ENCODE data around the gene TARP.

The TARP gene

GRCh38 chr7:38316733-38317360, 43.4 kb upstream of the TARP start:
- no peak for TF ChIP-seq REST (IDR thresholded peaks at IDR 0.05; ENCODE audit: low read depth)
- TF ChIP-seq EP300 (IDR thresholded peaks at IDR 0.05; ENCODE audit: borderline replicate concordance) = no peak
- TF ChIP-seq TAF1 (IDR thresholded peaks at IDR 0.05; ENCODE audit: low read depth) = no peak
- TF ChIP-seq TEAD4 (IDR thresholded peaks at IDR 0.05) = no peak
- TF ChIP-seq RAD21 (IDR thresholded peaks at IDR 0.05; ENCODE audit: low read depth) = no peak
- no peak for TF ChIP-seq CREB1 (IDR thresholded peaks at IDR 0.05; ENCODE audit: low read depth)
- no peak for TF ChIP-seq FOXM1 (IDR thresholded peaks at IDR 0.05; ENCODE audit: borderline replicate concordance, low read depth)
- TF ChIP-seq ZBTB7A (IDR thresholded peaks at IDR 0.05; ENCODE audit: low read depth) = no peak
- TF ChIP-seq TCF12 (IDR thresholded peaks at IDR 0.05; ENCODE audit: low read depth) = no peak
- no peak for TF ChIP-seq NFIC (IDR thresholded peaks at IDR 0.05)
- TF ChIP-seq EGR1 (IDR thresholded peaks at IDR 0.05) = no peak
- no peak for TF ChIP-seq CEBPB (IDR thresholded peaks at IDR 0.05)
- no peak for TF ChIP-seq YY1 (IDR thresholded peaks at IDR 0.05; ENCODE audit: low read depth)
- no peak for TF ChIP-seq USF1 (IDR thresholded peaks at IDR 0.05)
- TF ChIP-seq MAX (IDR thresholded peaks at IDR 0.05) = no peak

GRCh38 chr7:38315410-38315809, 42.0 kb upstream of the TARP start:
- no peak for TF ChIP-seq CREB1 (IDR thresholded peaks at IDR 0.05; ENCODE audit: low read depth)
- TF ChIP-seq EP300 (IDR thresholded peaks at IDR 0.05; ENCODE audit: borderline replicate concordance) = no peak
- TF ChIP-seq USF1 (IDR thresholded peaks at IDR 0.05) = no peak
- TF ChIP-seq TCF12 (IDR thresholded peaks at IDR 0.05; ENCODE audit: low read depth) = no peak
- no peak for TF ChIP-seq ZBTB7A (IDR thresholded peaks at IDR 0.05; ENCODE audit: low read depth)
- no peak for TF ChIP-seq FOXM1 (IDR thresholded peaks at IDR 0.05; ENCODE audit: borderline replicate concordance, low read depth)
- TF ChIP-seq REST (IDR thresholded peaks at IDR 0.05; ENCODE audit: low read depth) = no peak
- no peak for TF ChIP-seq YY1 (IDR thresholded peaks at IDR 0.05; ENCODE audit: low read depth)
- TF ChIP-seq CEBPB (IDR thresholded peaks at IDR 0.05) = no peak
- TF ChIP-seq MAX (IDR thresholded peaks at IDR 0.05) = no peak
- no peak for TF ChIP-seq EGR1 (IDR thresholded peaks at IDR 0.05)
- TF ChIP-seq RAD21 (IDR thresholded peaks at IDR 0.05; ENCODE audit: low read depth) = no peak
- no peak for TF ChIP-seq TAF1 (IDR thresholded peaks at IDR 0.05; ENCODE audit: low read depth)

- TF ChIP-seq RAD21 (IDR thresholded peaks at IDR 0.05; ENCODE audit: low read depth) (no peak), TCF12 (IDR thresholded peaks at IDR 0.05; ENCODE audit: low read depth) (no peak), USF1 (IDR thresholded peaks at IDR 0.05) (no peak), ZBTB7A (IDR thresholded peaks at IDR 0.05; ENCODE audit: low read depth) (no peak), FOXM1 (IDR thresholded peaks at IDR 0.05; ENCODE audit: borderline replicate concordance, low read depth) (no peak), CREB1 (IDR thresholded peaks at IDR 0.05; ENCODE audit: low read depth) (no peak), EP300 (IDR thresholded peaks at IDR 0.05; ENCODE audit: borderline replicate concordance) (no peak)
These were observed 39.4 kb upstream of the TARP start for GRCh38 chr7:38312821-38313220.

- no peak for TF ChIP-seq EP300 (IDR thresholded peaks at IDR 0.05; ENCODE audit: borderline replicate concordance)
- no peak for TF ChIP-seq TCF12 (IDR thresholded peaks at IDR 0.05; ENCODE audit: low read depth)
- TF ChIP-seq FOXM1 (IDR thresholded peaks at IDR 0.05; ENCODE audit: borderline replicate concordance, low read depth) = no peak
- TF ChIP-seq CEBPB (IDR thresholded peaks at IDR 0.05) = no peak
- no peak for TF ChIP-seq MAX (IDR thresholded peaks at IDR 0.05)
- no peak for TF ChIP-seq TEAD4 (IDR thresholded peaks at IDR 0.05)
- TF ChIP-seq YY1 (IDR thresholded peaks at IDR 0.05; ENCODE audit: low read depth) = no peak
- TF ChIP-seq NFIC (IDR thresholded peaks at IDR 0.05) = no peak
- no peak for TF ChIP-seq RAD21 (IDR thresholded peaks at IDR 0.05; ENCODE audit: low read depth)
- TF ChIP-seq CREB1 (IDR thresholded peaks at IDR 0.05; ENCODE audit: low read depth) = no peak
- no peak for TF ChIP-seq ZBTB7A (IDR thresholded peaks at IDR 0.05; ENCODE audit: low read depth)
- TF ChIP-seq TAF1 (IDR thresholded peaks at IDR 0.05; ENCODE audit: low read depth) = no peak
- no peak for TF ChIP-seq REST (IDR thresholded peaks at IDR 0.05; ENCODE audit: low read depth)
- no peak for TF ChIP-seq USF1 (IDR thresholded peaks at IDR 0.05)
- TF ChIP-seq EGR1 (IDR thresholded peaks at IDR 0.05) = no peak
These were observed 38.0 kb upstream of the TARP start for GRCh38 chr7:38311329-38311937.

Measured in Ishikawa (cell line).